Measurements from ENCODE around the gene KRTAP20-1.

The KRTAP20-1 gene, protein sequence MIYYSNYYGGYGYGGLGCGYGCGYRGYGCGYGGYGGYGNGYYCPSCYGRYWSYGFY

DNA sequence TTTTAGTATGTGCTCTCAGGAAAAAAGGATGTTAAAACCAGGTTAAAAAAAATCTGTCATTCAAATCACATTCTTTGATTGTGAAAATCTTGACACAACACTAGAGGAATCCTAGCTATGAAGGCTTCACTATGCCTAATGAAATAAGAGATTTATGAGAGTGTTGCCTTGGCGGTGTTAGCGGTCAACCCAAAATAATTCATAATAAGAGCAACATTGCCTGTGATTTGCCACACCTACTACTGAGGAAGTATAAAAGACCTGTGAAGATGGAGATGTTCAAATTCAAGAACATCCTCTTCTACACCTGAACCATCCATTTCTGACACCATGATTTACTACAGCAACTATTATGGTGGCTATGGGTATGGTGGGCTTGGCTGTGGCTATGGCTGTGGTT is at the start of gene KRTAP20-1:
TSS of gene KRTAP20-1 (plus strand) at position 301 of the 400 bp plus-strand sequence. CDS start at position 331, 30 bp downstream.
- DNase-seq, result no peak

DNA sequence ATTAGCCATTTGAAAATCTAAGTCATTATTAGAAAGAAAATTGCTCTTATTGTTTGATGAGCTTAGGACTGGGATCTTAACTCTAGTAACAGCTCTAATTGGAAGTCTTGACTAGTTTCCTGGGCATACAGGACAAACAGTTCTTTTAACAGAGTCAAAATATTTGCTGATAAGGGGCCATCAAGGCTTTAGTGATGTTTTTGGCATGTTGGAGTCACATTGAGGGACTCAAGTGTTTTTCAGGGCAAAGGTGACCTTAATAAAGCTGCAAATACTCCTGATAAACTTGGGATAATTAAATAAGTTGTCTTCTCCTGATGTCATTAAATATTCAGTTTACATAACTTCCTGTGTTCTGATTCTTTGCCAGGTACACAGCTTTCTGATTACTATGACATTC is 48.6 kb upstream of the KRTAP20-1 start:
- no peak for DNase-seq

DNA sequence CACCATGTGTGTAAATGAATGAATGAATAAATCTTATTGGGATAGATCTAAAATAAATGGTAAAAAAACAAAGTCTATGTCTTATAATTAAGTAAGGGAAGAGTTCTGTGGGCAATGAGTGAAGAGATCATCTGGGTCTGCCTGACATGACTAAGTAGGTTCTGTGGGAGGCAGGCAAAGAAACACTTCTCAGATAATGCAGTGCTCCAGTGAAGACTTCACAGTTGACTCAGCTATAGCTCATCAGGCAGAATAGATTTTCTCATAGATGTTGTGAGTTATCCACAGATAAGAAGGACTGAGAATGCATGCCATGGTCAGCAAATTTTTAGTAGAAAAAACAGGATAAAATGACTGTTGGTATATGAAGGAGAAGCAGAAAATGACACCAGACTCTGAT is 38.5 kb upstream of the KRTAP20-1 start:
- no peak for DNase-seq

DNA sequence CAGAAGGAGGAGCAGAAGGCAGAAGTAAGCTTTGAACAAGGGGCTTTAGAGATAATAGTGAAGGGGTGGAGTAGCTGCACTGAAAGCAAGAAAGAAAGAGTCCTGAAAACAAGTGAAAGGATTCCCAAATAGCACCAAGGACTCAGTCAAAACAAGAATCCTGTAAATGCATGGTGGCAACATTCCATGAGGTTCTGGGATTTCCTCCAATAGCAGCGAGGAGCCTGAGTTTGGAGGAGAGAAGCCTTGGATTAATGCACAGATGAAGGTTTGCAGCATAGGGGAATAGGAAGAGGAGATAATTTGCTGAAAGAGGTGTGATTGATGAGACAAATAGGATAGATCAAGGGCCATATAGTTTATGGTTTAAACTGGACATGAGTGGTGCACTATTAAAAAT is 36.9 kb upstream of the KRTAP20-1 start:
- DNase-seq, result no peak

DNA sequence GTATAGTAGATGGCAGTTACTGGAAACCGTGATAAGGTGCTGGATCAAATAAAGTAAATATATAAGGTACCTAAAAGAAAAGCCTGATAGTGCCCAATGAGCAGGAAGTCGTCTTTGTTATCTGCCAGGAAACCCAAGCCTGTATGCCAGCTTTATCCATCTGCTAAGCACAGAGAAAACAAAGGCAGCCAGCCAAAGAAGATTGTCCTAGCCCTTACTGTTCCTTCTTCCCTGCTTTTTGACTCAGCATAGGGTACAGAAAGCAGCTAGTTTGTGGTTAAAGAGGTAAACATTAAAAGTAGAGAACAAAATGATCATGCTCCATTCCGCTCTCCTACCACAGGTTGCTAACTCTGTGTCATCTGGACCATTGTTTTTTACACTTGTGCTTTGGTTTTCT is 36.1 kb upstream of the KRTAP20-1 start:
- no peak for DNase-seq

DNA sequence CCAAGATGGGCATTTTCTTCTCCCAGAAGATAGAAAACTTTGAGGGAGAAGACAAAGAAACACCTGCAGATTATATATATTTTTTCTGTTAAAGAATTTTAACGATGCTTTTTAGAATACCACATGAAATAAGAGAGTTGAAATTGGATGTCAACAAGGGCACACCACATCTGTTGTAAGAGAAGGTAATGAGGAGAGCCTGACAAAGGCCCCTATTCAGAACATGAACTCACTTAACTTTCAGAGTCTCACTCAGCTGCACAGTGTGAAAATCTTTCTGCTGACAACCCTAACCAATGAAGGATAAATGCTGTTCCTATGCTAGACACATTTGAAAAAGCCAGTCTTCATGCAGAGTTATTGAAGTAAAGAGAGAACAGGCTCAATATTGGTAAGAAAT is 33.4 kb upstream of the KRTAP20-1 start:
- DNase-seq, result no peak

DNA sequence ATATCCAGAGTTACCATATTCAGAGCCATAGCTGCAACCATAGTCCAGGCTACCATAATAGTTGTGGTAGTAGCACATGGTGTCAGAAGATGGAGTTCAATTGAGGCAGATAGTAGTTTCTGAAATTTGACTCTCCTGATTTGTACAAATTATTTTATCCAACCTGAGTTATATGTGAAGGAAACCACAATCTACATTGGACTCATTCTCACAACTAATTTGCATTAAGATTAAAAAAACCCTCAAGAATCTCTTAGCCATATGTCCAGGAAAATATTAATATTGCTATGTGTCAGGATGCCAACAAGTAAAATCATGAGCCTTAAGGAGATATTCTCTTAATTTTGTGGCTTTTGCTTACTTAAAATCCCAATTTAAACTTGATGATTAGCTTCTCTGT is 25.9 kb upstream of the KRTAP20-1 start, which contains the start of gene KRTAP22-2:
TSS of gene KRTAP22-2 (minus strand) at position 101 of the 400 bp plus-strand sequence.
- no peak for DNase-seq

DNA sequence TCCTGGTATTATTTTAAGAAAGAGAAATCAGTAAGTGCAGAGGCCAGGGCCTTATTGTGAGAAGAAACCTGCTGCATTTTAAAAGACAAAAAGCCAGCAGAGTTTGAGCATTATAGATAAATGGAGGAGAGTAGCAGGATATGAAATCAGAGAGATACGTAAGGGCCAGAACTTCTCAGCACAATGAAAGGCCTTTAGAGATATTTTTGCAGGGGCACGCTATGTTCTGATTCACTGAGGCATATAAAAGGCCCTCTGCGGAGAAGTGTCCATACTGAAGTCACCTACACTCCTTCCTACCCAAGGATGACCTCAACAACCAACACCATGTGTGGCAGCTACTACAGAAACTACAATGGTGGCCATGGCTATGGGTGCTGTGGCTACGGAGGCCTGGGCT is 24.1 kb upstream of the KRTAP20-1 start, which contains the start of gene KRTAP6-3:
TSS of gene KRTAP6-3 (plus strand) at position 301 of the 400 bp plus-strand sequence. CDS start at position 307, 6 bp downstream.
- DNase-seq, result no peak

DNA sequence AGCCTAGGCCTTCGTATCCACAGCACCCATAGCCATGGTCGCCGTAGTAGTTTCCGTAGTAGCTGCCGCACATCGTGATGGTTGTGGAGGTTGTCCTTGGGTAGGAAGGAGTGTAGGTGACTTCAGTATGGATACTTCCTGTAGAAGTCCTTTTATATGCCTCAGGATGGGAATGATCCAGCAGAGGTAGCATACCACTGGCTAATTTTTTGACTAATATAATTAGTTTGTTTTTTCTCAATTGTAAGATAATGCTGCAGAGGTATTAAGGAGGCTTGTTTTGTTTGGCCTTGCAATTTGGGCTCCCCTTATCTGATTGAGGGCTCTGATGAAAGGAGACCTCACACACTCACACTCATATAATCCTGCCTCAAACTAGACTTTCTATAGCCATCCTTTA is 17.4 kb upstream of the KRTAP20-1 start, which contains the start of gene KRTAP6-2:
TSS of gene KRTAP6-2 (minus strand) at position 101 of the 400 bp plus-strand sequence. CDS start at position 73, 28 bp downstream.
- DNase-seq, result no peak

DNA sequence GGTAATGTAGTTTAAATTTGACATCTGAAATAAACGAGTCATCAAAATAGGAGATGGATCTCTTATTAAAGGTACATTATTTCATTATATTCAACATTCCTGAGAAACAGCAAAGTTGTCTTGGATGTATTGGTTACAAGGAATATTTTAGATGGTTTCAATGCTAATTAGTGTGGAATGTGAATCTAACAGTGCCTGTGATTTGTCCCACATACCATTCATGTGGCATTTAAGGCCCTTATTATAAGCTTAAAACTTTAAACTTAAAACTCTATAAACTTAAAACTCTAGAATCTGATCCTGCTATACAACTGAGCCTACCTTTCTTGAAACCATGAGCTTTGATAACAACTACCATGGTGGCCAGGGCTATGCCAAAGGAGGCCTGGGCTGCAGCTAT is 15.4 kb upstream of the KRTAP20-1 start, which contains the start of gene KRTAP22-1:
TSS of gene KRTAP22-1 (plus strand) at position 301 of the 400 bp plus-strand sequence.
- no peak for DNase-seq

DNA sequence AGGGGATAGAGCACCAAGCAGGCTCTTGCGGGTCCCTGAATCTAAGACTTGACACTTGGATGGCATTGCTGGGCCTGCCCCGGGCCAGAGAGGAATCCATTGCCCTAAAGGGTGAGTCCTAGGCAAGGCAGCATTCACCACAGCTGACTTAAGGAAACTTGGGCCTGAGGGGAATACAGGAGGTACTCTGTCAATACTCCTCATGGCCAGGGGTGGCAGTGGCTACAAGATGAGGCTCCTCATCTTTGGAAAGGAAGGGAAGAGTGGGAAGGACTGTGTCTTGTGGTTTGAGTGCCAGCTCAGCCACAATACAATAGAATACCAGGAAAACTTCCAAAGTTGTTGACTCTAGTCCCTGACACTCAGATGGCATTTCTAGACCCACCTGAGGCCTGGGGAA is 10.3 kb upstream of the KRTAP20-1 start:
- no peak for DNase-seq

DNA sequence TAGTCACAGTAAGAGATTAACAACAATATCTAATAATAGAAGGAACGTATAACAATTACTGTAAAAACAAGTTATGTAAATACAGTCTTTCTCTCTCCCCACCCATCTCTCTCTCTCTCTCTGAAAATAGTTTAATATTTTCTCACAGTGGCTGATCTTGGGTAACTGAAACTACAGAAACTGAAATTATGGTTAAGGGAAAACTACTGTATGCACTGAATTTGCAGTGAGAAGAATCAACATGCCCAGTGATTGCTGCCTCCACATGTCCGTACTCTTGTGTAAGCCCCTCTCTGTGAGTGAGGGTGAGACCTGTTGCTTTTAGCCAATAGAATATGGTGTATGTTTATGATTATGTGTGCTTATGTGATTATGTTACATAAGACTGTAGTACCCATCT is 4.1 kb upstream of the KRTAP20-1 start:
- no peak for DNase-seq

DNA sequence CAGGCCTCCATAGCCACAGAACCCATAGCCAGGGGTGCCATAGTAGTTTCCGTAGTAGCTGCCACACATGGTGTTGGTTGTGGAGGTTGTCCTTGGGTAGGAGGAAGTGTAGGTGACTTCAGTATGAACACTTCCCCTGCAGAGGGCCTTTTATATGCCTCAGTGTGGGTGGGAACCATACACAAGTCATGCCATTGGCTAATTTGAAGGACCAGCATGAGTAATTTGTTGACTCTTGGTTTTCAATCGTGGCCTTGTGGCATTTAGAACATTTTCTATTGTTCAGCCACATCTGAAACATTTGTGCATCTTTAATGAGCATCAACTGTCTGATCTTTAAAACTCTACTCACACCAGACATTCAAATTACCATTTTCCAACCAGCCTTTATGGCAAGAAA is 2.4 kb upstream of the KRTAP20-1 start, which contains the start of gene KRTAP6-1:
TSS of gene KRTAP6-1 (minus strand) at position 95 of the 400 bp plus-strand sequence. CDS start at position 69, 26 bp downstream.
- no peak for DNase-seq

DNA sequence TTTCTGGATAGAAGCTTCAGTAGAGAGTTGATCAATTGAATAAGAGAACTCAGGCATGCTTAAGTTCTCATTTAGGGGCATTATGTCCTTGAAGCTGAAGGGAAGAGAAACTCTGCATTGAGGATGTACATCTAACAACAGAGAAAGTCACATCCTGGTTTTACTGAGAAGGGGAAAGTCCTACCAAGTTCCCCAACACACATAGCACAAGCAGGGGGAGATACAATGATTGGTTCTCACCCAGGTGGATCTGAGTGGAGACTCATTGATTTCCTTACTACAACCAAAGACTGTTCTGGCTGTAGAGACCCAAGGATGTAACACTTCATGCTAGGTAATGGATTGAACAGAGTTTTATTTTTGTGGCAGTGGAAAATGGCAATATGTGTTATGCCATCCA is 1.0 kb upstream of the KRTAP20-1 start:
- DNase-seq, result no peak

DNA sequence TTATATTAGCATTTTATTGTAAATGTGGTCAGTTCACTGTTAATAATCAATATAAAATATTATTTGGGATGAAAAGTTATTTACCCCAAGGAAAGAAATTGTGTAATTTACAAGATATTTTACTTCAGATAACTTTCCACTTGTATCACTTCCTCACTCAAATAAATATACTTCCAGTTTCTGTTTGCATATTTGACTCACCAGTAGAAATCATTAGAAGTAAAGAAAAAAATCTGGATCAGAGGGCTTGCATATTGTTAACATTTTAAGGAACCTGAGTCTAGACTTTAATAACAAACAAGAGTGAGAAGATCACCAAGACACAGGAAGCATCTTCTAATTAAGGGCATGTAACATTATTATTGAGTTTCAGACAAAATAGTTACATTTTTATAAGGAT is 3.9 kb downstream of the KRTAP20-1 start:
- DNase-seq, result no peak

DNA sequence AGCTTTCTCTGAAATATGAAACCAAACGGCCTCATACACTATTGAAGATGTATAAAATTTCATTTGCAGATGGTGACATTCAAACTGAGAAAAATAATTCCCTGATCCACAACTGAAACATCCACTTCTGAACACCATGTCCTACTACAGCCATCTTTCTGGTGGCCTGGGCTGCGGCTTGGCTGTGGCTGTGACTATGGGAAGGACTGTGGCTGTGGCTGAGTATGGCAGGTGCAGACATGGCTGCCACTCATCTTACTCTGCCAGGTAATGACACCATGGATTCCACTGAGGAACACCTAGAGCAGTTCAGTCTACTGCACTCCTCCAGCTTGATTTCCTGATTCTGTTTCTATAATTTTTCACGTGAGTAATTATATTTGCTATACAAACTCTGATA is 4.3 kb downstream of the KRTAP20-1 start, which contains the start of gene KRTAP20-4:
TSS of gene KRTAP20-4 (plus strand) at position 106 of the 400 bp plus-strand sequence.
- DNase-seq, result no peak

DNA sequence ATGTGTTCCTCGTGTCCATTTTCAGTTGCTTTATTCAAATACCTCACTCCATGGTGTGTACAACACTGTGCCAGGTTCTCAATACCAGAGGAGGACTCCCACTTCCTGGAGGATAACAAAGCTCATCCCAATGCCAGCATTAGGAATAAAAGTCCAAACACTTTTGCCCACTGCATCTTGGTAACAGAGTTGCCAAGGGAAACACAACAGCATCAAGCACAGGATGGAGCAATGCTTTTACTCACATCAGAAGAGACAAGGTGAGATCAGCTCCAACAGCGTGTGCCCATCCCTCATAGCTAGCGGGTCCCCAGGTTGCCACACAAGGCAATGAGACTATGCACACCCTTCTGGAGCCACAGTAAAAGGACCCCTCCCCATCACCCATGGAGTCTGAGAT is 7.1 kb downstream of the KRTAP20-1 start:
- no peak for DNase-seq

DNA sequence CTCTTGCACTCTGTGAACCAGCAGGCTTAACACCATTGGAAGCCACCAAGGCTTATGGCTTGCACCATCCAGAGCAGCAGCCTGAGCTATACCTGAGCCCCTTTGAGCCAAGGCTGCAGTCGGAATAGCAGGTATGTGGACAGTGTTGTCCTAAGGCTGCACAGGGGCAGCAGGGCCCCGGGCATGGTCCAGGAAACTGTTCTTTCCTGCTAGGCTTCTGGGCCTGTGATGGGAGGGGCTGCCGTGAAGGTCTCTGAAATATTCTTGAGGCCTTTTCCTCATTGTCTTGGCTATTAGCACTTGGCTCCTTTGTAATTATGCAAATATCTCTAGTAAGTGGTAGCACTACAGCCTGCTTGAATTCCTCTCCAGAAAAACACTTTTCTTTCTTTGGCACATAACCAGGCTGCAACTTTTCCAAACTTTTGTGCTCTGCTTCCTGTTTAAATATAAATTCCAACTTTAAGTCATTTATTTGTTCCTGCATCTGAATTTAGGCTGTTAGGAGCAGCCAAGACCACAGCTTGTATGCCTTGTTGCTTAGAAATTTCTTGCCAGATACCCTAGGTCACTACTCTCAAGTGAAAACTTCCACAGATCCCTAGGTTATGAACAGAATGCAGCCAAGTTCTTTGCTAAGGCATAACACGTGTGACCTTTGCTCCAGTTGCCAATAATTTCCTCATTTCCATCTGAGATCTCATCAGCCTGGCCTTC is 9.4 kb downstream of the KRTAP20-1 start:
- no peak for DNase-seq

DNA sequence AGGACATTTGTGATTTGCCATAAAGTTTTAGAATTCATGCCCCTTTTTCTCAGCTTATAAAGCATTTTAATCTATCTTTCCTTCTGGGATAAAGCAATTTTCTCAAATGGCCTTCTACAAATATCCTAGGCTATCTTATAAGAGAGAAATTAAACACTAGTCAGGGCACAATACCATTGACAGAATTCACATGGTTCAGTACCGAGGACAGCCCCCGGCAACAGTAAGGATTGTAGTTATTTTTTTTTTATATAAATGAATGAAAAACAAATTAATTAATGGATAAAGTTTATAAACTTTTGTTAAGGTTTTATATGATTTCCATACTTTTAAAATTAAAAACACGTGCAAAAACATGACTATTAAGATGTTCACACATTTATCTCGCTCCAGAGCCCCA is 11.9 kb downstream of the KRTAP20-1 start:
- DNase-seq, result no peak

DNA sequence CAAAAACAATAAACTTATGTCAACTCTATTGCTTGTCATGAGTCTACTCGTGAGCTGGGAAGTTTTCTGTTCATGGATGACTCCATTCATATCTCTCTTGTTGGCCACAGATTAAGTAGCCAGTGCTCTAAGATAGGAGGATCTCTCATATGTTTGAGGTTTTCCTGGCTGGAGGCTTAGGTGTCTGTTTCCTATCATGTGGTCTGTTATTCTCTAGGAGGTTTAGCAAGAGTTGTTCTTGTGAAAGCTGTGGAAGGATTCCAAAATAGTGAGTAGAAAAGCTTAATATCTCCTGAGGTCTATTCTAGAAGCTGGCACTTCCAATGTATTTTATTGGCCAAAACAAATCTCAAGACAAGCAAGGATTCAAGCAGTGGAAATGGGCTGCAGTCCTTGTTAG is 13.0 kb downstream of the KRTAP20-1 start:
- no peak for DNase-seq

DNA sequence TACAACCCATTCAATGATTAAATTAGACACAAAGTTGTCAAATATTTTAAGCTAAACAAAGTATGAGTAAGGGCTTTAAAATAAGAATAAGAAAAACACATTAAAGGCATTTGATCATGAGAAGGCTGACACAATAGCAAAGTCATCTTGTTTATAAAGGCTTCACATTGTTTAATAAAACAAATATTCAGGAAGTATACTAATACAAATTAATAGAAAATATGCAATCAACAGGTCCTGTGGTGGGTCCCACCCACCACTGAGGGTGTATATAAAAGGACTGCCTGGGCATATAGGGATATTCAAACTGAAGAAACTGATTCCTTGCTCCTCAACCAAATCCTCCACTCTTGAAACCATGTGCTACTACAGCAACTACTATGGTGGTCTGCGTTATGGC is 18.7 kb downstream of the KRTAP20-1 start, which contains the start of gene KRTAP20-2:
TSS of gene KRTAP20-2 (plus strand) at position 301 of the 400 bp plus-strand sequence. CDS start at position 359, 58 bp downstream.
- no peak for DNase-seq

DNA sequence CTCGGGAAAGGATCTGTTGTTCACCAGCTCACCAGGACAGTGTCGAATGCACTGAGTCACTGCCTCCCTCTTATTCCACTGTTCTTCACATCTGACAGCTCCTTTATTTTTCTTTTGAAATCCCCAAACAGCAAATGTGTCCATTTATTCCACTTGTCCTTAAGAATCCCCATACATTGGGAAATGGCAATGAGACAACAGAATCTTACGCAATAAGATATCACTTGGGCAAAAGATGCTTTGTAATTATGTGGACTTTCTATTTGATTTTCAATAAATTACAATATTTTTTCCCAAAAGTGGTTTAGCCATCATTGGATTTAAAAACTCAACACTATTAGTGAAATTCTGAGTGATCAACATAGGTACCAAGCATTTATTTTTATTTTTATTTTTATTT is 22.5 kb downstream of the KRTAP20-1 start:
- DNase-seq, result no peak

DNA sequence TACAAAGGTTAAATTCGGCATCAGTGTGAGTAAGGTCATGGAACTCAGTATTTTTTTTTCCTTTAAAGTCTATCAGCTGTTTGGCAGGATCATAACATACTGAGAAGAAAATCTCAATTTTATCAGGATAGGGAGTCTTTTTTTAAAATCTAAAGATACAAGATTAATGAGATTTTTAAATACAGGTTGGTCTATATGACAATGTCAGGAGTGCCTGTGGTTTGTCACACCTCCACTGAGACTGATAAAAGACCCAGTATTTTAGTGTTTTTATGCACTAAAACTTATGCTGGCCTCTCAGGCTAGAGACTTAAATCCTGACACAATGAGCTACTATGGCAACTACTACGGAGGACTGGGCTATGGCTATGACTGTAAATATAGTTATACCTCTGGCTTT is 26.3 kb downstream of the KRTAP20-1 start, which contains the start of gene KRTAP20-3:
TSS of gene KRTAP20-3 (plus strand) at position 301 of the 400 bp plus-strand sequence.
- DNase-seq, result no peak

DNA sequence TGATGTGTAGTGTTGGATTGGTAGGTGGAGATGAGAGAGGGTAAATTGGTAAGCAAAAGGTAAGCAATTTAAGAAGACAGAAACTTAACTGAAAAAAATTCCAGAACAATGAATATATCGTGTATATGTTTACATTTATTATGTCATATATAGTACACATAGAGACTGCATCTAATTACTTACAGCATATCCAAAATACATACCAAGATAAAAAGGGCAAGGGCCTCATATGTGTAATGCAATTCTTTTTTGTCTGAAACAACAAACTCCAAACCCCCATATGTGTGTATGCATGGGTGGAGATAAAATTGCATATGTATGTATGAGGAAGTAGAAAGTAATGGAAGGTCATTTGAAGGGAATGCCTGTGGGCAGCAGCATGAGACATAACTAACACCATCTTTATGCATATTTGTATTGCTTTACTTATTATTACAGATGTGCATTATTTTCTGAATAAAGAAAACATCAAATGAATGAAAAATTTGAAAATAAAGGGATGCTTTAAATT is 30.7 kb downstream of the KRTAP20-1 start:
- no peak for DNase-seq
